PFSK-1 (cell line): ENCODE results near the gene KRTAP23-1.

Experiments
- FOXP2 ChIP-seq: optimal IDR thresholded peaks from 2 replicates; pipeline ENCODE3; 2011; ENCODE audit warnings: borderline replicate concordance, control low read depth, inconsistent platforms; ENCODE audit not compliant: insufficient read depth; ENCODE audit errors: extremely low read length, extremely low read depth
- POLR2AphosphoS5 ChIP-seq: IDR thresholded peaks from 2 replicates; pipeline ENCODE4 v1.6.1; 2012; ENCODE audit warnings: low read depth, mild to moderate bottlenecking, control low read depth, low read length, moderate library complexity
- SIN3A ChIP-seq: IDR thresholded peaks from 2 replicates; pipeline ENCODE4 v1.6.1; 2012; ENCODE audit warnings: mild to moderate bottlenecking, low read length, moderate library complexity, borderline replicate concordance; ENCODE audit not compliant: insufficient read depth
- TAF1 ChIP-seq: IDR thresholded peaks from 2 replicates; pipeline ENCODE4 v1.6.1; 2012; ENCODE audit warnings: low read length, control low read depth, borderline replicate concordance; ENCODE audit not compliant: insufficient read depth
- TF ChIP-seq, protein P1 (sequence below), 2 experiments: IDR thresholded peaks; 2 replicates each; pipeline versions ENCODE4 v1.6.1 to v1.8.0; 2011 to 2012; ENCODE audit warnings: low read depth in 2 of 2, low read length in 2 of 2, control low read depth in 1 of 2, inconsistent platforms in 1 of 2, mild to moderate bottlenecking in 1 of 2, moderate library complexity in 1 of 2; ENCODE audit not compliant: insufficient read depth in 1 of 2

The KRTAP23-1 gene

DNA sequence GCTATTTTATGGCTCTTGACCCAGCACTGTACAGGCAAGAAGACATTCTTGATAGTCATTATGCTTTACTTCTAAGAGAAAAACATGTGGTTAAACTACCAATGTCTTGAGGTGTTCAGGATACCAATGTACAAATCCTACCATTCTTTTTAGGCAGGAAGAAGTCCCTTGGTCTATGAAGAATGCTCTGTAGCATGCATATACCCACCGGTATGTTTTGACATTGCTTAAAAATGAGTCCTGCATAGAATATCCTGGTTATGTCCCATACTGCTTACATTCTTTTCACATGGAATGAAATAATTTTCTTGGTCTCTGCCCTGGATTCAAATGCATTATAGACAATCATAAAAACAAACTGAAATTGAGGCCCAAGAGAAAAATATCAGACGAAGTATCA, 15.7 kb downstream of the KRTAP23-1 start:
- TF ChIP-seq, protein P1, sequence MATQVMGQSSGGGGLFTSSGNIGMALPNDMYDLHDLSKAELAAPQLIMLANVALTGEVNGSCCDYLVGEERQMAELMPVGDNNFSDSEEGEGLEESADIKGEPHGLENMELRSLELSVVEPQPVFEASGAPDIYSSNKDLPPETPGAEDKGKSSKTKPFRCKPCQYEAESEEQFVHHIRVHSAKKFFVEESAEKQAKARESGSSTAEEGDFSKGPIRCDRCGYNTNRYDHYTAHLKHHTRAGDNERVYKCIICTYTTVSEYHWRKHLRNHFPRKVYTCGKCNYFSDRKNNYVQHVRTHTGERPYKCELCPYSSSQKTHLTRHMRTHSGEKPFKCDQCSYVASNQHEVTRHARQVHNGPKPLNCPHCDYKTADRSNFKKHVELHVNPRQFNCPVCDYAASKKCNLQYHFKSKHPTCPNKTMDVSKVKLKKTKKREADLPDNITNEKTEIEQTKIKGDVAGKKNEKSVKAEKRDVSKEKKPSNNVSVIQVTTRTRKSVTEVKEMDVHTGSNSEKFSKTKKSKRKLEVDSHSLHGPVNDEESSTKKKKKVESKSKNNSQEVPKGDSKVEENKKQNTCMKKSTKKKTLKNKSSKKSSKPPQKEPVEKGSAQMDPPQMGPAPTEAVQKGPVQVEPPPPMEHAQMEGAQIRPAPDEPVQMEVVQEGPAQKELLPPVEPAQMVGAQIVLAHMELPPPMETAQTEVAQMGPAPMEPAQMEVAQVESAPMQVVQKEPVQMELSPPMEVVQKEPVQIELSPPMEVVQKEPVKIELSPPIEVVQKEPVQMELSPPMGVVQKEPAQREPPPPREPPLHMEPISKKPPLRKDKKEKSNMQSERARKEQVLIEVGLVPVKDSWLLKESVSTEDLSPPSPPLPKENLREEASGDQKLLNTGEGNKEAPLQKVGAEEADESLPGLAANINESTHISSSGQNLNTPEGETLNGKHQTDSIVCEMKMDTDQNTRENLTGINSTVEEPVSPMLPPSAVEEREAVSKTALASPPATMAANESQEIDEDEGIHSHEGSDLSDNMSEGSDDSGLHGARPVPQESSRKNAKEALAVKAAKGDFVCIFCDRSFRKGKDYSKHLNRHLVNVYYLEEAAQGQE (IDR thresholded peaks at IDR 0.05; ENCODE audit: insufficient read depth in 1 of 2, low read depth in 2 of 2, low read length in 2 of 2), result no peak
- TF ChIP-seq POLR2AphosphoS5, result no peak
- no peak for TF ChIP-seq FOXP2
- TF ChIP-seq SIN3A, result no peak
- TF ChIP-seq TAF1, result no peak

DNA sequence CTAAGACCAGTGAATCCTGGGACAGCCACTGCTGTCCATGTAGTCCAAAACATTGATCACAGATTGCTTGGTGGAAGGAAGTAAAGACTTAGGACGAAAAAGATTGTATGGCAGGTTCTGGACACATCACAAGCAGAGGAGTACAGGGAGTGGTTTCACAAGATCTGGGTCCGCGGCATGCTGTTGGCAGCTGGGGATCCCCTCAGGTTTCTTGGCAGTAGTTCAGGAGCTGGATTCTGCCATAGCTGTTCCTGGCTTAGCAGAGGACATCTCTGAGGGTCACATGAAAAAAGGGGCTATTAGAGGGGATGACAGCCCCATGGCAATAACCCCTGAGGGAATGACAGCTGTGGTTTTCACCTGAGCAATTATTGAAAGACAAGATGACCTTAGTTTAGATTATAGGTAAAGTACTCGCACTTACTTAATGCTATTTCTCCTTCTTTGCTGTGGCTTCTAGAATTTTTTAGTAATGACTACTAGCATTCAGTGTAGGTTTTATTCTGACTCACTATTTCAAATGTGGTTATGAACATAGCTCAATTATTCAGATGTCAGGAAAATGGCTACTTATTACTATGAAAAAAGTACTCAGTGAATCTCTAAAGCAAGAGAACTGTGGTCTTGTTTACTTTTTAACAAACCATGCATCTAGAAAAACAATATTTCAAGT, 19.1 kb downstream of the KRTAP23-1 start:
- TF ChIP-seq POLR2AphosphoS5 (no peak), SIN3A (no peak), TAF1 (no peak), FOXP2 (no peak)
- TF ChIP-seq, protein P1 (IDR thresholded peaks at IDR 0.05; ENCODE audit: insufficient read depth in 1 of 2, low read depth in 2 of 2, low read length in 2 of 2), result no peak

DNA sequence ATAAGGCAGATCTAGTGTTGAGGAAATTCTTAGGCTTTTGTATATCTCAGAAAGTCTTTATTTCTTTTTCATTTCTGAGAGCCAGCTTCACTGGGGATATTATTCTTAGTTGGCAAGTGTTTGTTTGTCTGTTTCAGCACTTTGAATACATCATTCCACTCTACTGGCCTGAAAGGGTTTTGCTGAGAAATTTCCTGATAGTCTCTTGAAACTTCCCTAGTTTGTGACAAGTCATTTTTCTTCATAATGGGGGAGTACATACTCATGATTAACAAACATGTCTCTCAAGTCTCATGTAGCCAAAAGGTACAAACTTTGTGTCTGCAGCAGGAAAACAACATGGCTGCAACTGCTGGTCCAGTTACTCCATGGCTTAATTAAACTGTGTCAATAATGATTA, 22.0 kb downstream of the KRTAP23-1 start:
- TF ChIP-seq TAF1 (no peak), SIN3A (no peak), POLR2AphosphoS5 (no peak), FOXP2 (no peak)
- TF ChIP-seq, protein P1 (IDR thresholded peaks at IDR 0.05; ENCODE audit: insufficient read depth in 1 of 2, low read depth in 2 of 2, low read length in 2 of 2), result no peak

DNA sequence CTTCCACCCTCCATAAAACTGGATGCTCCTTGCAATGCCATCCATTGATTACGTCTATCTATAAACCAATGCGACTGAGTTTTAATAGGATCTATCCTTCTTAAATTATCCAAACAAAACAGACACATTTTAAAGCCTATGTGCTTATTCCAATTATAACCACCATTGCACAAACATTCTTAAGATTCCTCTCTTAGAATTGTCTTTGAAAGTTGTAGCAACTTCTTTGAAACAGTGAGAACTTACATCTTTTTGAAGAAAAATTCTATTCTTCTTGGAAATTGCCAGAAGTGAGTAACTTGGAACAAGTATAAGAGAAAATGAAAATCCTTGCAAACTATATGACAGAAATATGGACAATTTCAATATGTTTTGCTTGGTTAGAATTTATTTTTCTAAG, 28.2 kb downstream of the KRTAP23-1 start, which contains the start of gene KRTAP26-1:
KRTAP26-1 (minus strand) TSS at position 101 of the 400 bp plus-strand sequence. CDS start 280 bp downstream, outside the sequence.
- TF ChIP-seq SIN3A, result no peak
- TF ChIP-seq POLR2AphosphoS5, result no peak
- no peak for TF ChIP-seq FOXP2
- TF ChIP-seq, protein P1 (IDR thresholded peaks at IDR 0.05; ENCODE audit: insufficient read depth in 1 of 2, low read depth in 2 of 2, low read length in 2 of 2), result no peak
- no peak for TF ChIP-seq TAF1
